KMS-11 (cell line): ENCODE data around the gene TIMM44.
A peak's percentile ranks its signal among the peaks of the same experiment; 100 is the strongest.

ENCODE experiments used
- H2AFZ ChIP-seq: fragments of 200-600 bp; sonication (generic); 2 replicates; pipeline ENCODE4 v1.6.1; 2016; ENCODE audit warnings: antibody characterized with exemption, mixed run types, low read depth
- H3K27ac ChIP-seq: fragments of 200-600 bp; sonication (generic); 2 replicates; pipeline ENCODE4 v1.6.1; 2016; ENCODE audit warnings: mild to moderate bottlenecking, mixed run types
- H3K27me3 ChIP-seq: fragments of 200-600 bp; sonication (generic); 2 replicates; pipeline ENCODE4 v1.6.1; 2017; ENCODE audit warnings: mild to moderate bottlenecking, low read depth, mixed run types, moderate library complexity; ENCODE audit not compliant: insufficient read depth
- H3K36me3 ChIP-seq: fragments of 200-600 bp; sonication (generic); 2 replicates; pipeline ENCODE4 v1.6.1; 2017; ENCODE audit warnings: mild to moderate bottlenecking, mixed run types; ENCODE audit not compliant: insufficient read depth
- H3K4me1 ChIP-seq: fragments of 200-600 bp; sonication (generic); 2 replicates; pipeline ENCODE4 v1.6.1; 2016; ENCODE audit warnings: mild to moderate bottlenecking, low read depth, mixed run types; ENCODE audit not compliant: poor library complexity, severe bottlenecking
- H3K4me2 ChIP-seq: fragments of 200-600 bp; sonication (generic); 2 replicates; pipeline ENCODE4 v1.7.0; 2016; ENCODE audit warnings: mild to moderate bottlenecking, mixed run types
- H3K4me3 ChIP-seq: fragments of 200-600 bp; sonication (generic); IDR thresholded peaks from 2 replicates; pipeline ENCODE4 v1.6.1; 2017; ENCODE audit warnings: low read depth, low read length, mixed read lengths; ENCODE audit not compliant: insufficient read depth
- H3K79me2 ChIP-seq: fragments of 200-600 bp; sonication (generic); 2 replicates; pipeline ENCODE4 v1.6.1; 2016; ENCODE audit warnings: low read depth, mixed run types; ENCODE audit not compliant: insufficient read depth
- H3K9ac ChIP-seq: fragments of 200-600 bp; sonication (generic); 2 replicates; pipeline ENCODE4 v1.6.1; 2016; ENCODE audit warnings: mild to moderate bottlenecking, mixed run types
- H4K20me1 ChIP-seq: fragments of 200-600 bp; sonication (generic); 2 replicates; pipeline ENCODE4 v1.6.1; 2016; ENCODE audit warnings: mild to moderate bottlenecking, mixed run types; ENCODE audit not compliant: insufficient read depth
- TF ChIP-seq, protein P1 (sequence below): fragments of 200-600 bp; sonication (generic); conservative IDR thresholded peaks from 2 replicates; pipeline ENCODE4 v1.6.1; 2017; ENCODE audit warnings: low read depth, mild to moderate bottlenecking, antibody characterized with exemption, low read length, moderate library complexity, mixed read lengths

TIMM44 gene

DNA sequence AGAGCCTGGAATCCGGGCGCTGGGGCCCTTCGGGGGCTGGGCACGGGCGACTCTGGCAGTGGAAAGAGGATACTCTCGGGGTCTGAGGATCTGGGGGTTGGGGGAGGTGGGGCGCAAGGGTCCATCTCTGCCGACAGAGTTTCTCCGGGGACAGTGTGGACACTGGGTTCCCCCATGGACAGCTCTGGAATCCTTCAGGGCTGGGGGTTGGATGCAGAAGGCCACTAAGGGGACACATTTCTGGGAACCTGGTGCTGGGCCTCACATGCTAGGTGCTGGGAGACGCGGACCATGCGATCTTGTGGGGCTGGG lies 26.6 kb downstream of the TIMM44 start:
- Histone ChIP-seq H3K9ac (no peak overlapping the region; the same call in 1 of the 2 replicates), H3K4me1 (peaks cover 14% of the 10 kb centered on the region), H2AFZ (peak overlapping the region; percentile 48)

DNA sequence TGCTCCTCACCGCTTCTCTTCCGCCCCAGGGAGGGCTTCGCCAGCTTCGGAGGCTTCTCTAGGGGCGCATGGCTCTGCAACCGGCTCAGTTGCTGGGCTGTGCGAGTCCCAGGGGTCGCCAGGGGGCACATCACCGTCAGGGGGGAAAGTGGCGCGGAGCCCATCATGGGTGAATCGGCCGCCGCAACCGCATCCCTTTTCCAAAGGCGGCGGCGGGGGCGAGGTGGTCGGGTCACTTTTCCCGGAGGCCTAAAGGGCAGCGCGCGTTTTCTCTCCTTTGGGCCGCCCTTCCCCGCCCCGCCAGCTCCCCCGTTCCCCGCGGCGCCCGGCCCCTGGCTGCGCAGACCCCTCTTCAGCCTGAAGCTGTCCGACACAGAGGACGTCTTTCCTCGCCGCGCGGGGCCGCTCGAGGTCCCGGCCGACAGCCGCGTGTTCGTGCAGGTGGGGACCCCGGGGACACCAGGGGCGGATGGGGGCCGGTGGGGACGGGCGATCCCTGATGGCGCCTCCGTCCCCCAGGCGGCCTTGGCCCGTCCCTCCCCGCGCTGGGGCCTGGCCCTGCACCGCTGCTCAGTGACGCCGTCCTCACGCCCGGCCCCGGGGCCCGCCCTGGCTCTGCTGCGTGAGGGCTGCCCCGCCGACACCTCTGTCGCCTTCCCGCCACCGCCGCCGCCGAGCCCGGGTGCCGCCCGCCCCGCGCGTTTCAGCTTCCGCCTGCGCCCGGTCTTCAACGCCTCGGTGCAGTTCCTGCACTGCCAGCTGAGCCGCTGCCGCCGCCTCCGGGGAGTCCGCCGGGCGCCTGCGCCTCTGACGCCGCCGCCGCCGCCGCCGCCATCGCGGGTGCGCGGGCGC lies 27.1 kb downstream of the TIMM44 start:
- Histone ChIP-seq H3K4me2 (peak overlapping the region; percentile 48), H3K27me3 (peaks cover 27% of the 10 kb centered on the region), H2AFZ (peak overlapping the region; percentile 48), H3K79me2 (no peaks in the 10 kb centered on the region), H3K9ac (no peak overlapping the region; the same call in 1 of the 2 replicates), H3K4me3 (no peak overlapping the region), H3K36me3 (no peaks in the 10 kb centered on the region), H3K4me1 (peaks cover 14% of the 10 kb centered on the region), H4K20me1 (no peaks in the 10 kb centered on the region), H3K27ac (no peak overlapping the region)
- TF ChIP-seq, protein P1, sequence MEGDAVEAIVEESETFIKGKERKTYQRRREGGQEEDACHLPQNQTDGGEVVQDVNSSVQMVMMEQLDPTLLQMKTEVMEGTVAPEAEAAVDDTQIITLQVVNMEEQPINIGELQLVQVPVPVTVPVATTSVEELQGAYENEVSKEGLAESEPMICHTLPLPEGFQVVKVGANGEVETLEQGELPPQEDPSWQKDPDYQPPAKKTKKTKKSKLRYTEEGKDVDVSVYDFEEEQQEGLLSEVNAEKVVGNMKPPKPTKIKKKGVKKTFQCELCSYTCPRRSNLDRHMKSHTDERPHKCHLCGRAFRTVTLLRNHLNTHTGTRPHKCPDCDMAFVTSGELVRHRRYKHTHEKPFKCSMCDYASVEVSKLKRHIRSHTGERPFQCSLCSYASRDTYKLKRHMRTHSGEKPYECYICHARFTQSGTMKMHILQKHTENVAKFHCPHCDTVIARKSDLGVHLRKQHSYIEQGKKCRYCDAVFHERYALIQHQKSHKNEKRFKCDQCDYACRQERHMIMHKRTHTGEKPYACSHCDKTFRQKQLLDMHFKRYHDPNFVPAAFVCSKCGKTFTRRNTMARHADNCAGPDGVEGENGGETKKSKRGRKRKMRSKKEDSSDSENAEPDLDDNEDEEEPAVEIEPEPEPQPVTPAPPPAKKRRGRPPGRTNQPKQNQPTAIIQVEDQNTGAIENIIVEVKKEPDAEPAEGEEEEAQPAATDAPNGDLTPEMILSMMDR: no peak

More for the DNA sequence above, 26.6 kb downstream of the TIMM44 start:
- H3K27ac ChIP-seq: no peak overlapping the region
- H3K27me3 ChIP-seq: peaks cover 27% of the 10 kb centered on the region
- H4K20me1 ChIP-seq: no peaks in the 10 kb centered on the region
- H3K4me2 ChIP-seq: peak overlapping the region; percentile 48
- no peaks in the 10 kb centered on the region for H3K79me2 ChIP-seq
- H3K4me3 ChIP-seq: no peak overlapping the region
- H3K36me3 ChIP-seq: no peaks in the 10 kb centered on the region
- TF ChIP-seq, protein P1: no peak

DNA sequence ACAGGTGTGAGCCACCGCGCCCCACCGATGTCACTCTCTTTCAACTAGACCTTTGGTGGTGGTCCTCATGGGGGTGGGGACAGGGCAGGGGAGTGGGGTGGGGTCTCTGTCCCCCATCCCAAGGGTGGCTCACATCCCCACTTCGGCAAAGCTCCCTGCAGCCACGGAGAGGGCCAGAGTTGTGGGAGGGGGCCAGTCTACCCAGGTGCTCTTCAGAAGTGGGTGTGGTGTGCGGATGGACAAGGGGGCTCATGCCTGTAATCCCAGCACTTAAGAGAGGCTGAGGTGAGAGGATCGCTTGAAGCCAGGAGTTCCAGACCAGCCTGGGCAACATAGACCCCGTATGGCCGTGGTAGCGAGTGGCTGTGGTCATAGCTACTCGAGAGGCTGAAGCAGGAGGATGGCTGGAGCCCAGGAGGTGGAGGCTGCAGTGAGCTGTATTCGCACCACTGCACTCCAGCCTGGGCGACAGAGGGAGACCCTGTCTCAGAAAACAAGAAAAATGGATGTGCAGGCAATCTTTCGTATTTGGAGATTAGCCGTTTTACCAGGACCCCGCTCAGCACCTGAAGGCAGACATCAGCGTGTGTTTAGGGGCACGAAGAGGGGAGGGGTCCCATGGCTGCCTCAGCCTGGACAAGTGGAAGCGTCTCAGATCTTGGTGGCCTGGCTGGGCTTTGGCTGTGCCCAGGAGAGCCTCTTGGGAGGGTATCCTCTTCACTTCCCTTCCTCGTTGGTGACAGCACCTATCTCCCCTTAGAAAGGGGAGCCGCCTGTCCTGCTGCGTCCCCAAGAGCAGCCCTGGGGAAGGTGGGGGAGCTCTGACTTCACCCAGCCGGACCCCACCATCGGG lies 28.0 kb downstream of the TIMM44 start:
- Histone ChIP-seq H3K36me3 (no peaks in the 10 kb centered on the region), H3K4me3 (no peak overlapping the region), H3K79me2 (no peaks in the 10 kb centered on the region), H2AFZ (no peak overlapping the region), H3K4me1 (peaks cover 11% of the 10 kb centered on the region), H3K27me3 (peaks cover 27% of the 10 kb centered on the region), H3K27ac (no peak overlapping the region), H3K4me2 (peak overlapping the region; percentile 48; the same call in 1 of the 2 replicates), H4K20me1 (no peaks in the 10 kb centered on the region), H3K9ac (no peak overlapping the region)
- TF ChIP-seq, protein P1: no peak

DNA sequence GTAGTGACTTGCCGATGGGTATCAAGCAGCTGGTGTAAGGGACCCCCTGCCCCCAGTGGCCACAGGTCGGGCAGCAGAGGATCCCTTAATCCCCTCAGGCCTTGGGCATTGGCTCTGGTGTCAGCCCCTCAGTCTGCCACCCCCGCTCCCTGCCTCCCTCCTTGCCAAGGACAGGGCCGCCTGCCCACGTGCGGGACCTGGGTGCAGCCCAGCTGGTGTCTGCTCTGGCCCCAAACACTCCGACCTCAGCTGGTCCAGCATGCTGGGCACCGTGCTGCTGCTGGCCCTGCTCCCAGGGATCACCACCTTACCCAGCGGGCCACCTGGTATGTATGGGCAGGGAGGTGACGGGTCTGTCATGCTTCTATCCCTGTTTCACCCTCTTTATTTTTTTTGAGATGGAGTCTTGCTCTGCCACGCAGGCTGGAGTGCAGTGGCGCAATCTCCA lies 28.8 kb downstream of the TIMM44 start, which contains the start of gene TGFBR3L:
Gene TGFBR3L (plus strand): TSS at position 233 of the 448 bp plus-strand sequence.
- H2AFZ ChIP-seq: no peak within 1 kb of the TSS
- no peak within 1 kb of the TSS for H3K9ac ChIP-seq
- no peaks in the 10 kb centered on the region for H3K36me3 ChIP-seq
- H3K79me2 ChIP-seq: no peaks in the 10 kb centered on the region
- H3K27ac ChIP-seq: no peak within 1 kb of the TSS
- no peaks in the 10 kb centered on the region for H4K20me1 ChIP-seq
- no peak within 1 kb of the TSS for H3K4me3 ChIP-seq
- TF ChIP-seq, protein P1: no peak
- H3K4me2 ChIP-seq: no peak within 1 kb of the TSS
- H3K27me3 ChIP-seq: peaks cover 27% of the 10 kb centered on the region
- H3K4me1 ChIP-seq: peaks cover 8% of the 10 kb centered on the region
